Natural killer cell (primary cell): ENCODE measurements around the gene SLC6A3. TPM values are rescaled to one million over a fixed set of nuclear protein-coding genes. Genes with fewer than 3 reads are reported as not detected.

ENCODE experiments used
- ATAC-seq, 3 donors: fragments of 150-1000 bp in 2 of 3; fragments of 200-7000 bp in 1 of 3; cut with Tn5 transposase; 1 replicate in 1 of 3; 2 replicates in 2 of 3; pipeline ENCODE4 v1.10.0; 2021; ENCODE audit warnings: mild to moderate bottlenecking in 2 of 3, moderate library complexity in 2 of 3
- DNase-seq, 2 donors: peaks; one replicate each; pipeline versions ENCODE4 v3.0.0 to v3.0.0-alpha.2; 2013 to 2021; ENCODE audit warnings: mixed read lengths in 1 of 2
- H3K27ac ChIP-seq: one replicate; pipeline ENCODE4 v1.5.1; 2013; ENCODE audit warnings: mild to moderate bottlenecking, low read length
- H3K27me3 ChIP-seq: one replicate; pipeline ENCODE4 v1.6.1; 2013; ENCODE audit warnings: low read length; ENCODE audit not compliant: control insufficient read depth, insufficient read depth
- H3K36me3 ChIP-seq: one replicate; pipeline ENCODE4 v1.6.1; 2013; ENCODE audit warnings: low read length; ENCODE audit not compliant: control insufficient read depth, insufficient read depth
- H3K4me1 ChIP-seq: one replicate; pipeline ENCODE4 v1.6.1; 2013; ENCODE audit warnings: low read length; ENCODE audit not compliant: control insufficient read depth, insufficient read depth
- H3K4me3 ChIP-seq: one replicate; pipeline ENCODE4 v1.5.1; 2013; ENCODE audit warnings: low read length
- H3K9me3 ChIP-seq: one replicate; pipeline ENCODE4 v1.6.1; 2013; ENCODE audit warnings: low read length; ENCODE audit not compliant: control insufficient read depth, insufficient read depth
- H3K27ac Mint-ChIP-seq, 2 donors: one replicate each; pipeline ENCODE4 v1.8.0; 2022; ENCODE audit warnings: mild to moderate bottlenecking in 2 of 2, mixed read lengths in 2 of 2, moderate library complexity in 1 of 2
- H3K27me3 Mint-ChIP-seq, 2 donors: one replicate each; pipeline ENCODE4 v1.8.0; 2022; ENCODE audit warnings: low read depth in 2 of 2, mixed read lengths in 2 of 2
- H3K36me3 Mint-ChIP-seq: one replicate; pipeline ENCODE4 v1.8.0; 2022; ENCODE audit warnings: mixed read lengths
- H3K4me1 Mint-ChIP-seq, 2 donors: one replicate each; pipeline ENCODE4 v1.8.0; 2022; ENCODE audit warnings: mixed read lengths in 2 of 2
- H3K4me3 Mint-ChIP-seq: one replicate; pipeline ENCODE4 v1.8.0; 2022; ENCODE audit warnings: mild to moderate bottlenecking, moderate library complexity, mixed read lengths
- H3K9me3 Mint-ChIP-seq, 2 donors: one replicate each; pipeline ENCODE4 v1.8.0; 2022; ENCODE audit warnings: mixed read lengths in 2 of 2
- CTCF ChIP-seq: fragments of 200-600 bp; IDR thresholded peaks from one replicate; pipeline ENCODE4 v1.8.0; 2022; ENCODE audit warnings: antibody characterized with exemption
- WGBS: methylation state at CpG from one replicate; pipeline ENCODE4 v1.1.7; 2013; ENCODE audit warnings: missing lambda C conversion rate; ENCODE audit not compliant: insufficient coverage; 5-methylcytosine and 5-hydroxymethylcytosine counted together
- intact Hi-C: fragments of 100-400 bp; cut with micrococcal nuclease; formaldehyde crosslinking; loops from one replicate; pipeline ENCODE4 v1.14.2; 2022
- total RNA-seq, 4 donors: library from RNA; stranded (reverse); fragments of 120-200 nt in 1 of 4; gene quantifications; one replicate each; pipeline versions ENCODE4 v1.2.3 to v1.2.4, GENCODE V29; 2013 to 2022

Gene SLC6A3
- total RNA-seq, 3 donors from 2014 or later (not counting 1 experiment from before 2014, with no cell fraction given): not detected

GRCh38 chr5:1465117-1465516, 19.9 kb upstream of the SLC6A3 start:
- Histone ChIP-seq H3K36me3 (peaks cover 72% of the 10 kb centered on the region), H3K27ac (no peak overlapping the region), H3K9me3 (peaks cover 6% of the 10 kb centered on the region), H3K27me3 (no peaks in the 10 kb centered on the region), H3K4me1 (no peaks in the 10 kb centered on the region), H3K4me3 (no peak overlapping the region)
- Mint-ChIP-seq H3K4me3 (no peak overlapping the region), H3K27me3 (no peaks in the 10 kb centered on the region), H3K4me1 (peaks cover 19% of the 10 kb centered on the region in 2 donors), H3K27ac (peak overlapping the region in 1 of 2 donors; percentile 48), H3K9me3 (peaks cover 0 to 5% of the 10 kb centered on the region in 2 donors), H3K36me3 (peaks cover 6% of the 10 kb centered on the region)
- WGBS: over 99% methylated on average over 22 of the region's 22 CpGs
- ATAC-seq: no peak
- no peak for DNase-seq
- intact Hi-C loops: no loop called here
- no peak for TF ChIP-seq CTCF

- Mint-ChIP-seq H3K27ac (peak overlapping the region in 1 of 2 donors; percentile 29), H3K4me1 (peaks cover 19% of the 10 kb centered on the region in 2 donors), H3K27me3 (no peaks in the 10 kb centered on the region), H3K9me3 (peaks cover 0 to 5% of the 10 kb centered on the region in 2 donors), H3K4me3 (no peak overlapping the region), H3K36me3 (peaks cover 6% of the 10 kb centered on the region)
- no peaks in the 10 kb centered on the region for H3K4me1 ChIP-seq
- peaks cover 70% of the 10 kb centered on the region for H3K36me3 ChIP-seq
- 92% methylated on average over 18 of the region's 18 CpGs for WGBS
- H3K27me3 ChIP-seq: no peaks in the 10 kb centered on the region
- ATAC-seq: no peak
- intact Hi-C loops: no loop called here
- H3K9me3 ChIP-seq: peaks cover 6% of the 10 kb centered on the region
- no peak for DNase-seq
- no peak for TF ChIP-seq CTCF
- H3K4me3 ChIP-seq: no peak overlapping the region
- no peak overlapping the region for H3K27ac ChIP-seq
Observed at GRCh38 chr5:1464511-1464910, 19.3 kb upstream of the SLC6A3 start.

GRCh38 chr5:1464096-1464446, 18.8 kb upstream of the SLC6A3 start:
- TF ChIP-seq CTCF: no peak
- WGBS: 95% methylated on average over 14 of the region's 14 CpGs
- no peak for DNase-seq
- Mint-ChIP-seq H3K4me1 (peaks cover 19% of the 10 kb centered on the region in 2 donors), H3K9me3 (peaks cover 0 to 5% of the 10 kb centered on the region in 2 donors), H3K27ac (no peak overlapping the region), H3K36me3 (peaks cover 6% of the 10 kb centered on the region), H3K27me3 (no peaks in the 10 kb centered on the region), H3K4me3 (no peak overlapping the region)
- H3K36me3 ChIP-seq: peaks cover 73% of the 10 kb centered on the region
- H3K27me3 ChIP-seq: no peaks in the 10 kb centered on the region
- H3K27ac ChIP-seq: no peak overlapping the region
- intact Hi-C loops: no loop called here
- ATAC-seq: no peak
- H3K4me3 ChIP-seq: no peak overlapping the region
- no peaks in the 10 kb centered on the region for H3K4me1 ChIP-seq
- peaks cover 6% of the 10 kb centered on the region for H3K9me3 ChIP-seq
